ENCODE data around the gene AFF3.

The AFF3 gene

DNA sequence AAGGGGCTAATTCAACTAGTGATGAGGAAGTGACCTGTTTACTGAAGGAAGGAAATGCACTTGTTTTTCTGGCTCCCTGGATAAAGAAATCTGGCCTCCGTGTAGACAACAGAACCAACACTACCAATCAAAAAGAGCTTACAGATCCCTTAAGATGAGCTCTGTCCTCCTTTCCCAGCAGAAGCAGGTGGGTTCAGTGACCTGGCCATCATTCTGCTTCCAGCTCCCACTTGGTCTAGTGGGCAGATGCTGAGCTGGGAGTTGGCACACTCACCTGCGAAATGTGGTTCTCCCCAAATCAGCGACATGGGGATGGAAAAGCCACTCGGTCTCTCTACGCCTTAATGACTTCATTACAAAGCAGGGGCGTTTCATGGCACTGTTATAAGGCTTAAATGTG is 132.6 kb downstream of the AFF3 start:
- DNase-seq (ENCODE audit: low read depth in 2 of 2): no peak

DNA sequence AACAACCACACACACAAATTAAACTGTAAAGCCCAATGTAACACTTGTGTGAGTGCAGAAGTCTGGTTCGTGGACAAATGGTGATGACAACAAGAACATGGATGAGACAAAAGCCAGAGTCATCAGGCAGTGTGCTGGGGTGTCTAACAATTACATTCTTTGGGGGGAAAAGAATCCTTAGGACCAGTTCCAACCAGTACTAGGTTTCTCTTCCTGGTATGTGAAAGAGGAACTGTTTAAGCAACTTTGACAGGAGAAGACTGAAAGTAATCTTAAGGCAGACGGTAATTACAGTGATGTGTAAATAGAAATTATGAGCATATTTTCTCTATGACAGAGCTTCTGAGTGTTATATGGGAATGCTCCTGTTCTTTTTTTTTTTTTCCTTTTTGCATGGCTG is 133.4 kb downstream of the AFF3 start:
- DNase-seq (ENCODE audit: low read depth in 2 of 2): no peak

DNA sequence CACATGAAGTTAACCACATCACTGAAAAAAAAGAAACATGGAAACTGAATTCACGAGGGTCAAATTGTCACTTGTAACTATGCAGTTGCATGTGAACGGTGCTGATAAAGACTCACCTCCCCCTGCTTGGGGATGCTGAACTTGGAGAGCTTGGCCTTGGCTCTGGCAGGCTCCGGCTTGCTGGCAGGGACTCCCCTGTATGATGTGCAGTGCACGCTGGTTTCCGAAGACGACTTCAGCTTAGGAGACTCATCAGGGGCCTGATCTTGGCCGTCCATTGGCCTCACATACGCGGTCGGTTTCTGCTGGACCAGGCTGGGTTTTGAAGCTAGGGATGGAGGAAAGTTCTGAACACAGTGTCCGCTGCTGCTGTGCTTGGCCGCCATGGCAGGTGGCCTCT is 135.9 kb downstream of the AFF3 start:
- no peak for DNase-seq (ENCODE audit: low read depth in 2 of 2)

DNA sequence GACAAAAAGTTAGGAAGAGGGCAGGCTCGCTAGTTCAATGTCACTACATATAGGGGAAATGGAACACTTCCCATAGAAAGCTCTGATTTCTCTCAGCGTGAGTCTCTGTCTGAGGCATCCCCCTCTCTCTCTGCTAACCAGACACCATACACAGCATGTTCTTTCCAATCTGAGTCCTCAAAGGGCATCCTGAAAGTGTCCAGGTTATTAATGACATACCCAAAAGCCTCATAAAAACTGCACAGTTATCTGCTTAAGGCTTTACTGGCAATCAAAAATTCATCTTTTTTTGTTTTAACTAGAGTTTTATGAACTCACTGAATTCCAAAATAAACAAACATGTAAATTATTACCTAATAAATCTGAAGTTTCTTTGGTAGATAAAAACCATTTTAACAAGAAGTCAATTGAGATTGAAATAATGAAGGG is 137.4 kb downstream of the AFF3 start:
- no peak for DNase-seq (ENCODE audit: low read depth in 2 of 2)

DNA sequence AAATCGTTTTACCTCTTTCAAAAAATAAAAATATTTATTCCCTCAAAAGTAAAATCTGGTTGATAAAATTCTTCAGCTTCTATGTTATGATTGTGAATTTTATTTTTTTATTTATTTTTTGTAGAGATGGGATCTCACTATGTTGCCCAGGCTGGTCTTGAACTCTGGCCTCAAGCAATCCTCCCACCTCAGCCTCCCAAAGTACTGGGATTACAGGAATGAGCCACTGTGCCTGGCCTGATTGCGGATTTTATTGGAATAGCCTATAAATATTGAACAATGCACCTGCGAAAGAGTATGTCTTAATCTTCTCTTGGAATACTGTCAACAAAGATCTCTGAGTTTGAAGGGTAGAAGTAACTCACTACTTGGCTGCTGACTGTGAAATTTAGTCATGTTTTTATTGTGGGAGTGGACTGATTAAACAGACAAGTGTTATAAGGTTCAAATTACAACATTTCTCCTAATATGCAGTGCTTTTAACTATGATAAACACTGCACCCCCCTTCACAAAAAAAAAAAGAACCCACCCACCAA is 138.0 kb downstream of the AFF3 start:
- DNase-seq (ENCODE audit: low read depth in 2 of 2): no peak

DNA sequence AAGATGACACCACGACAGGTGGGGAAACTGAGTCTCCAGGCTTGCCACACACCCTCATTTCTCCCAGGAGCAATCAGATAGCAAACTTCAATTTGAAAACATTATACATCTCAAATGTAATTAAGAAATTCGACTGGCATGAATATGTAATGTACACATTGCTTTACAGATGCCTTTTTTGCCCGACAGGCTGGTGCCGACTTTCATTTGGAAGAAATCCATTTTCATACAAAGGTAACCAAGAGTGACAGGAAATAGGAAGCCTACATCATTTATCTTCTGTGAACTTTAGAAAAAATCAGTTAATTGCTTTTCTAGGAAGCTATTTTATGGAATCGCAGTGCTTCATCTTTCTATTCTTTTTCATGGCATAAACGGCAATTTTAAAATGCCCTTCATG is 140.3 kb downstream of the AFF3 start:
- no peak for DNase-seq (ENCODE audit: low read depth in 2 of 2)

DNA sequence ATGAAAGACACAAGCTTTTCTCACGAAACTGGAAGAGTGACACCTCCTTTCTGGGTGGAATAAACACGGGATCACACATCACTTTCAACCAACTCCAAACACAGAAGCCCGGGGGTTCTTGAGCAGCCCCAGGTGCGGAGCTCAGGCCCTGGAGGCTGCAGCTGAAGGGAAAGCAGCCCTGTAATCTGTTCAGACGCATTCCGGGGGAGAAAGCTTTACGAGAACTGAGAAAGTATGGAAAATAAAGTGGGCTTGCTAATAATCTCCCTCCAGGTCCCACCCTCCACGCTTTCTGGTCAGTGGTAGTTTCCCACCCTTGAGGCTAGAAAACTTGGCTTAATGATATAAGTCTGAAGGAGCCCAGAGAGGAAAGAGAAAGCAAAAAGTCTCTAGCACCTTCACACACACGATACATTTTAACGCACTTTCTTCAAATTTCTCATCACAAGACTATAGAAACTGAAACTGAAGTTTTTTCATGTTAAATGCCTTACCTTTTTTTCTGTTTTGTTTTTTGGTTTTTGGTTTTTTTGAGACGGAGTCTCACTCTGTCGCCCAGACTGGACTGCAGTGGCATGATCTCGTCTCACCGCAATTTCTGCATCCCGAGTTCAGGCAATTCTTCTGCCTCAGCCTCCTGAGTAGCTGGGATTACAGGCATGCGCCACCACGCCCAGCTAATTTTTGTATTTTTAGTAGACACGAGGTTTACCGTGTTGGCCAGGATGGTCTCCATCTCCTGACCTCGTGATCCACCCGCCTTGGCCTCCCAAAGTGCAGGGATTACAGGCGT is 141.3 kb downstream of the AFF3 start:
- DNase-seq (ENCODE audit: low read depth in 2 of 2): no peak

DNA sequence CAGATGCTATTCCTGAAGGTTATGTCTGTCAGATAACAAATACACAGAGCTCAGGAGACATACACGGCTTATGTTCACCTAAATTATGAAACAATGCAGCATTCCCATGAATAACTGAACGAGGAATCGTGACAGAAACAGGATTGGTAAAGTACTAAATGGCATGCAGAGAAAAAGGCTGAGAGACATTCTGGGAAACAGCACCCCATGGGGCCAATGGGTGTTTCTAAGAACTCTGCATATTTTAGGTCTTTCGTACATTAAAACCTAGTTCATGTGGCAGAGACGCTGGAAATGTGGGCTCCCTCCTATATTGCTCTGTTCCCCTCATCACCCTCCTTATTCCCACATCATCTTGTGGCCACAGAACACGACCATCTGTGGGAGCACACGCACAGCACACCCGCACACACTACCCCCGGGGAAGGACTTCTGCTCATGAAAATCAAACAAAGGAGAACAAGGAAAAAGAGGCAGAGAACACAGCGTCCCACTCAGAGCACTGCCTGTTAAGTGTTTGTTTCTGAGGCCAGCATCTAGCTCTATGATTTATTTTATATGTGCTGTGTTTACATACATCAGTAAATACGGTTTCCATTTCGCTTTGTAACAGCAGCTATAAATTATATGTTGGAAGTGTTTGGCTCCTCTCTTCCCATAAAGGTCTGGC is 143.6 kb downstream of the AFF3 start:
- DNase-seq (ENCODE audit: low read depth in 2 of 2): no peak

DNA sequence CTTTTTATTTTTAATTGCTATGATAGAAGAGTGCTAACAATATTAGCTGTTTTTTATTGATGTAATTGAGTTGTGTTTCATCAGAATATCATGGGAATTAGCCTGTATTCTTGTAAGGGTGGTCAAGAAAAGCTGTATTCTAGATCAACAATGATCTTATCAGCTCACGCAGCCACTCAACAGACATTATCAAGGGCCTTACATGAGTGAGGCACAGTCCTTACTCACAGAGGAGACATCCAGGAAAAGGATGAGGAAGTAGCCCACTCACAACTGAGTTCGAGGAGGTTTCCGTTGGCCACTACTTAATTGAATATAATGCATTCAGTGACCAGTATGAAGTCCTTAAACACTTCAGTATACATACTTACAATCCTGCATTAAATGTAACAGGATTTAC is 152.5 kb downstream of the AFF3 start:
- DNase-seq (ENCODE audit: low read depth in 2 of 2): no peak

DNA sequence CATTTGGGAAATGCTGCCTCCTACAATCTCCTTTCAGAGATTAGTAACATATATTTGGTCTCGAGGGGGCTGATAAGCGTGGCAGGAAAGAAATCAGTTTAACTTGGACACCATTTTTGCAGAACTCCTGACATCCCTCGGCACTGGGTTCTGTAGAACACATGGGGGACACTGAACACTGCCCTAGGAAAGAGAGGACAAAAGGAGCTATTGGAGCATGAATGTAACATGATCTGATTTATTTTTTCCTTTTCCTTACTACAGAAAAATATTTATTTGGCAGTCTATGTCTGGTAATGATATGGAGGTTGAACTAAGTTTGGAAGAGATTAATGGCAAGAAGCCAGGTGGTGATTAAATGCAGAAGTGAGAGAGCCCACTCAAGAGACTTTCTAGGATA is 153.8 kb downstream of the AFF3 start:
- DNase-seq (ENCODE audit: low read depth in 2 of 2): no peak

DNA sequence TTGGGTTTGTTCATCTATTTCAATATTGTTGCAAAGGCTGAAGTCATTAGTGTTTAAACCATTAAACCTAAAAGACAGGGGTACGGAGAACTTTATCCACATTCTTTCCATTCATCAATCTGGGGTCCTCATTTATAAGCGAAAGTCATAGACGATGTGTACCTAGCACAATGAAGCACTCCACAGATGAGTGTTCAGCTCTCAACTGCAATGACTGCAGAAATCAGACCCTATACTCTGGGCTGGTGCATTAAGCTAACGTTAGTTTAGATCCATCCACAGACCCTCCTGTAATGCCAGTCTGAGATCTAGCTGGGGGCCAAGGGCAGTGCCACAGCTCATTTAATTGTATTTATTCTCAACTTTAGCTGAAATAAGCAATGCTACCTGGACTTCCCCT is 155.2 kb downstream of the AFF3 start:
- DNase-seq (ENCODE audit: low read depth in 2 of 2): no peak

DNA sequence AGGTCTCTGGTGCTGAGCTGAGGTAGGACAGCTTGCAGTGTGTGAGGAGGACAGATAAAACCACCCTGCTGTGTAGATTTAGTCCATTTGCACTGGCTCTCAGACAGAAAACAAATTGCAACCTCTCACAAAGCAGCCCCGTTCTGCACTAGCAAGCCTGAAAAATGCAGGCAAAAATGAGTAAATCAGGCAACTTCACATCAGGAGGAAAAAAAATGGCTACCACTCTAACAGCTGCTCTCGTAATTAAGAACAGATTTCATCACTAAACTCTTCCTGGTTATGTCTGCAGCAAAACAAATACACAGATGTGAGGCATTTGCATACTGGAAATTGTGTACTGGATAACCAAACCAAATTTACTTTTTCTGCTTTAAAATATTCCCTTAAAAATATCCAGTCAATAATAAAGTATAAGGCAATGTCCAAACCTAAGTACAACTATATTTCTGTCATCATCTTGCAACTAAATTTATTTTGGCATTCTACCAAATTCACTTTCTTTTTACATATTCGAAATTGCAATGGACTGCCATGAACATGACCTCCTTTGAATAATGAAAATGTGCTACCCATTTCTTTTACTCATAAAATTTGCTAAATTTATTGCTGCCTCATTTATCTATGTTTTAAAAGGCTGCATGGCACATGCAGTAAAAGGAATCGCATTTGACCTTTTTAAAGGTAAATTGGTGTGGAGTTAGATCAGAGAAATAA is 157.4 kb downstream of the AFF3 start:
- DNase-seq (ENCODE audit: low read depth in 2 of 2): no peak

DNA sequence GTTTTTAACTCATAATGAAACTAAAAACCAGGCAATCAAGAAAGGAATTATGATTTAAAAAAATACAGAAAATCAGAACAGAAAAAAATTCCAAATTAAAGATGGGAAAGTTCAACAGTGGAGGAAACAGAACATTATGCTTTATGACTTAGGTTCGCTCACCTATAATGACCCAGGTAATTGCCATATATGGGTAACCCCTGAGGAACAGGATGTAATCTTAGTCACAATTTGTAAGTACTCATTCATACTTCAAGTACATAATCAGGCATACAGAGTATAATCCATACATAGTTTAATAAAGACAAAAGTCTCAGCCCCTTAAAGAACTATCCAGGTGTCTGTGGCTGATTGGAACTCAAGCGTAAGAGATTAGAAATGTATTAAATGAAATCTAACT is 159.6 kb downstream of the AFF3 start:
- DNase-seq (ENCODE audit: low read depth in 2 of 2): no peak

DNA sequence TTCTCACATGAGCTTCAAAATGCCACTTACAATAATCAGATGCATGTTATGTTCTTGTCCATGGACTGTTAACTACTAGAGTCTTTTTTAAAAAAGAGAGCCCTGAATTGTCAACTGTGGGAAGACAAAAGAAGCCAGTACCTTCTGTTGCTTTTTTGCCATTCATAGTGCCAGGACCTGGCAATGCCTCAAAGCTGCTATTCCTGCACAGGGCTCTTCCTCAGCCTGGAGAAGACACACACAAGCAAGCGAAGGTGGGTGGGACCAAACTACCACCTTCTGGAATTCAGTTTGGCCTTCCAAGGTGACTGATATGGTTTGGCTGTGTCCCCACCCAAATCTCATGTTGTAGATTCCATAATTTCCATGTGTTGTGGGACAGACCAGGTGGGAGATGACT is 160.6 kb downstream of the AFF3 start:
- no peak for DNase-seq (ENCODE audit: low read depth in 2 of 2)

DNA sequence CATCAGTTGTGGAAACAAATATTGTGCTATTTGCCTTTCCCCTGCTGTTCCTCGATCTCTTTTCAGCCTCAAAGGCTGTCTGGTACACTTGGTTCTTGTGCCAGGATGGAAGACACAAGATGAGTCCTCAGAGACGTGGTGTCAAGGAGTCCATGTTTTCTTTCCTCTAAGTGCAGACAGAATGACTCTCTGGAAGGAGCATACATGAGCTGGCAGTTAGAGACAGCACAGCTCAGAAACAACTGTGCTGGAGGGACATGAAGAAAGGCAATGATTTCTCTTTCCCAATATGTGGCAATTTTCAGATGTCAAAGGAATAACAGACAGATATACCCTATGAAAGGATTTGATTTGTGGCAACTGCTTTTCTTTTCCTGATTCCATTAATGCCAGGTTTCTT is 162.2 kb downstream of the AFF3 start:
- DNase-seq (ENCODE audit: low read depth in 2 of 2): no peak

DNA sequence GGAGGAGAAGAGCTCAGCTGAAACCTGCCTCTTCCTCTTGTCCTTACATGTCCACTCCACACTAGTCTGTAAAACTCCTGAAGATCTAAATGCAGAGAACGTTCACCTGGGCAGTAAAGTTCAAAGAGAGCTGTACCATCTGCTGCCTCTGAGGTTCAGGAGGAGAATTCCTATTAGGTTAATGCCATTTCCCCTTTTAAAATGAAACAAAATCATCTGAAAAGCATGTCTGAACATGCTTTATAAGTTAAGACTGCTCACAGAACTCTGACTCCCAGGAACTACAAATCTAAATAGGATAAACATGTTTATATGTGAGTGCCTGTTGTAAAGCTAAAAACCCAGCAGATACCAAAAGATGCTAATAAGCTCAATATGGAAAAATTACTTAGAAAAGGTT is 164.4 kb downstream of the AFF3 start:
- DNase-seq (ENCODE audit: low read depth in 2 of 2): no peak

DNA sequence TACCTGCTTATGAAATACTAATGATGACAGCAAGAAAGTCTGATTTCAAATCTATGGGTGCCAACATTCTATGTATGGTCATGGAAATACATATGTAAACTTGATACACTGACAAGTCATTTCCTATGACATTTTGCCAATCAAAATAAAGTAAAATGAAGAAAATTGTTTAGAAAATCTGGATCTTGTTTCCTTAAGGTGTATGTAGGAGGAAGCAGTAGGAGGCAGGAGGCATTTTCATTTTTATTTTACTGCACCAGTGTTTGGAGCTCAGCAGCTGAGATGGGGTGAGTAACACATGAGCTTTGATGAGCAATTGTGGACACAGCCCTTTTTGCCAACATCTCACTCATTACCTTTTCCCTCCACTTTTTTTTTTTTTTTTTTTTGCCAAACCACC is 167.0 kb downstream of the AFF3 start:
- no peak for DNase-seq (ENCODE audit: low read depth in 2 of 2)

DNA sequence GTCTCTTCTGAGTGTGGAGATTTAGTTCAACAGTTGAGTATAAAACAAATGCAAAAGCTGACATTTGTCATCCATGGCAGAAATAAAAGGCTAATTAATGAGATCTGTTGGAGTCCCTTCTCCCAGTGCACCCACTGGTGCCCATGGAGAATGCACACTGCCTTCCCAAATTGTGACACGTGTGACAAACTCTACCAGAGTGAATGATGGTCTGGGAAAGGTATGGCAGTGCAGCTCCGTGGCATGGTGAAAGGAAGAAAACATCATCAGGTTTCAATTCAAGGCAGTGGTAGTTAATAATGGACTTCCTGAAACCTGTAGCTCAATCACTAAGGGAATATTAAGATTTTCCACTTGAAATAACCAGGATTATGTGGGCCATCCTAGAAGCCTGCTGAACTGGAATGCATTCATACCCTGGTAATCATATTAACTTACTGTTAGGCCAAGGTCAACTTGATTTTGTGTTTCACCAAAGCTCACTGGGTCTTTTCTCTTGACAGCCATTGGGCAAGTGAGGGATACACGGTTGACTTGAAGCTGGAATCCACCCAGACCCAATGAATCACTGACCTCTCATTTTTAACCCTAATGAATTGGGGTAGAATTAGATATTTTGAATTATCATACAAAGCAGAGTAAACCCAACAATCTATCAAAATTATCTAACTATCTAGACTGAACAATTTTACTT is 167.6 kb downstream of the AFF3 start:
- DNase-seq (ENCODE audit: low read depth in 2 of 2): no peak

DNA sequence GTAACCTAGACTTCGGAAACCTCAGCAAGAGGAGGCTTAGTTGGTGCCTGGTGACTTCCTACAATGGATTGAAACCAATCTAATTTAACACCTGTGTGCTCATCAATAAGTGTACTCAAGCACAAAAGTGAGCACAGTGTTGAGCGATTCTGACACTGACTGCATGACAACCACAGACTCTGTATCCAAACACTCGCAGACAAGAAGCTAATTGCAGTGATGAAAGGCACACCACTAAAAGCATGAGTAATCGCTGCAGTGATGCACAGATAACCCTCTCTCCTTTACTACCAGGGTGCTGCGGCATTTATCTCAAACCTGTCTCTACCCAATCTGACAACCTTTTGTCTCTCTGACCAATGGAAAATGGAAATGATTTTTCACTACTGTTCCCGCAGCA is 168.1 kb downstream of the AFF3 start:
- no peak for DNase-seq (ENCODE audit: low read depth in 2 of 2)

DNA sequence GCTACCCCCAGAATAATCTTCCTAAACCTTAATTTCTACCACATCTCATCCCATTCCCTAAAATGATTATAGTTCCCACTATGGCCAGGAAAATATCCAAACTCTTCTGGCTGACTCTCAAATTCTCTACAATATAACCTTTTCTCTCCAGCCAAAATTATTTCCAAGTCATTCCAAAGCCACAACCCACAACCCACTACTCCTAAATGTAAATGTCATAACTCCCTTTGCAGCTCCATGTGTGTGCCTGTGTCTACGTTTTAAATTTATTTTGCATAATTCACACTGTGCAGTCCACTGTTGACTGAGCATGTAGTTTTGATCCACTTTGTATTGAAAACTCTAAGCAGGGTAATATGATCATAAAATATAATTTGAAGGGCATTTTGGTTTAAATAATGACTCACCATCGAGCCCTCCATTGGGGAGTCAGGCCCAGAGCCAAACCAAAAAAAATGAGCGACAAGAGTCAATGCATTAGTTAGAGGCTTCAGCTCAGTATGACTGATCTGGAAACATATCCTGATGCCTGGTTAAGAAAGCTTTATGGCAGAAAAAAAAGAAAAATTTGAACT is 171.0 kb downstream of the AFF3 start:
- DNase-seq (ENCODE audit: low read depth in 2 of 2): no peak

DNA sequence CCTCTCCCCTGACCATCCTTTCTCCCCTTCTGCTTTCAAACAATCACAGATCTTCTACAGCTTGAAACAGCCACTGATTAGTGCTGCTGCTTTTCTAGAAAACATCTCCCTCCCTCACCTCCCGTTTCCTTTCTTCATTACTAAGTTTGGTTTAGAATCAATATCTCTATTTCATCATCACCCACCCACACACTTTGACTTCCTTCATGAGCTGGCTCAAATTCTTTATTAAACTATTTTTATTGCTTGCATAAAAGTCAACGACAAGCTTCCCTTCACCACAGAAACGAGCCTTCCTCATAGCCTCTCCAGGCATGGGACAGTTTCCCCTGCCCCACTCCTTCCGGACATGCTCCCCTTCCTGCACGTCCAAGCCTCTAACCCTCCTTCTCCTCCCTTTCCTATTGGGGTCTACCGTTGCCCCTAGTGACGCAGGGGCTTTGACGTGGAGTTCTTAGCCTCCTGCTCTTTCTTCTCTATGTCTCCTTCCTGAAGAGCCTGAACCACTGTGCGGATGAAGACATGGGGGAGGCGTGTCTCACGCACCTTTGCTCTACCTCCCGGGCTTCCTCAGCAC is 172.0 kb downstream of the AFF3 start:
- no peak for DNase-seq (ENCODE audit: low read depth in 2 of 2)

Measured in stimulated activated CD4-positive, alpha-beta T cell treated with anti-CD3 and anti-CD28 coated beads, Interleukin-4, amount 100 ng/mL, for 48 hours (primary cell).